SU-DHL-6 (cell line): ENCODE data around the gene TGFA.

ENCODE experiments used
- H2AFZ ChIP-seq: fragments of 200-600 bp; sonication (generic); 2 replicates; pipeline ENCODE4 v1.6.1; 2014; ENCODE audit warnings: low read depth, mild to moderate bottlenecking, moderate library complexity, mixed read lengths, antibody characterized with exemption, low read length; ENCODE audit not compliant: severe bottlenecking
- H3F3A ChIP-seq: fragments of 200-600 bp; shearing (Covaris generic); 2 replicates; pipeline ENCODE4 v1.6.0; 2016; ENCODE audit warnings: antibody characterized with exemption, mild to moderate bottlenecking; ENCODE audit not compliant: insufficient read depth
- H3K27ac ChIP-seq: fragments of 200-600 bp; sonication (generic); 2 replicates; pipeline ENCODE4 v1.5.1; 2016; ENCODE audit warnings: low read depth, mild to moderate bottlenecking, low read length, moderate library complexity, mixed read lengths
- H3K27me3 ChIP-seq: fragments of 200-600 bp; sonication (generic), shearing (Covaris generic); 2 replicates; pipeline ENCODE4 v1.6.0; 2014; ENCODE audit warnings: mild to moderate bottlenecking, low read length
- H3K36me3 ChIP-seq: fragments of 200-600 bp; sonication (generic); 2 replicates; pipeline ENCODE4 v1.6.1; 2014; ENCODE audit warnings: mild to moderate bottlenecking, low read length, mixed read lengths
- H3K4me2 ChIP-seq: fragments of 300-600, 200-600 bp; shearing (Covaris generic), sonication (generic); 2 replicates; pipeline ENCODE4 v1.6.0; 2014; ENCODE audit warnings: low read length, low read depth, mild to moderate bottlenecking; ENCODE audit not compliant: poor library complexity, severe bottlenecking
- H3K4me3 ChIP-seq: fragments of 200-600 bp; sonication (generic); 2 replicates; pipeline ENCODE4 v1.5.1; 2014; ENCODE audit warnings: antibody characterized with exemption, low read length, mild to moderate bottlenecking, mixed read lengths; ENCODE audit not compliant: insufficient read depth, poor library complexity, severe bottlenecking
- H3K79me2 ChIP-seq: fragments of 200-600 bp; sonication (generic); 2 replicates; pipeline ENCODE4 v1.6.1; 2014; ENCODE audit warnings: mild to moderate bottlenecking, low read length, moderate library complexity; ENCODE audit not compliant: insufficient read depth
- H3K9ac ChIP-seq: fragments of 200-600 bp; sonication (generic); 2 replicates; pipeline ENCODE4 v1.7.0; 2014; ENCODE audit warnings: mild to moderate bottlenecking, low read length
- H3K9me2 ChIP-seq: fragments of 200-600 bp; sonication (generic); replicated peaks from 2 replicates; pipeline ENCODE4 v1.6.1; 2014; ENCODE audit warnings: low read length; ENCODE audit not compliant: insufficient read depth
- H3K9me3 ChIP-seq: fragments of 200-600 bp; sonication (generic); 2 replicates; pipeline ENCODE4 v1.6.1; 2014; ENCODE audit warnings: low read length, mixed read lengths; ENCODE audit not compliant: insufficient read depth
- H4K20me1 ChIP-seq: fragments of 200-600 bp; sonication (generic); 2 replicates; pipeline ENCODE4 v1.6.1; 2014; ENCODE audit warnings: low read depth, mild to moderate bottlenecking, antibody characterized with exemption, low read length, moderate library complexity, mixed read lengths
- EZH2phosphoT487 ChIP-seq: fragments of 200-600 bp; sonication (generic), shearing (Covaris generic); conservative IDR thresholded peaks from 2 replicates; pipeline ENCODE4 v1.6.1; 2018; ENCODE audit warnings: mild to moderate bottlenecking, antibody characterized with exemption, low read length, moderate library complexity, mixed read lengths
- TF ChIP-seq, protein P1 (sequence below): fragments of 200-600 bp; sonication (generic); IDR thresholded peaks from one replicate; pipeline ENCODE4 v1.5.1; 2017; ENCODE audit warnings: antibody characterized with exemption, mild to moderate bottlenecking, low read length, moderate library complexity; ENCODE audit not compliant: insufficient read depth, poor library complexity, severe bottlenecking

Gene TGFA

DNA sequence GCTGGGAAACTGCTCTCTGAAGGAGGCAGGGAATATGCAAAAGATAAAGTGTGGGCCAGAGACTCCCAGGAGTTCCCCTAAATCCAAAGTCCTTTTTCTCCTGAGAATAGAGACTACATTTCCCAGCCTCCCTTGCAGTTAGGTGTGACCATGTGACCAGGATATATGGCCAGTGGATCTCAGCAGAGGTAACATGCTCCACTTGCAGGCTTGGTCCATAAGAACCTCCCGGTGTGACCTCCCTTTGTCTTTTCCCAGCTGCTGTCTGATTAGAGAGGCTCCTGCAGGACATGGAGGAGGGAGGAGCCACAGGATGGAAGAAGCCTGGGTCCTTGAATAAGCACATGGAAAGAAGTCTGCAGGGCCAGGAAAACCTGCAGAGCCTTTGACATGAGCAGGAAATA lies 76.2 kb downstream of the TGFA start:
- Histone ChIP-seq H2AFZ (no peak overlapping the region), H3K79me2 (no peaks in the 10 kb centered on the region), H3K9ac (no peak overlapping the region), H3K9me2 (no peaks in the 10 kb centered on the region), H3K4me2 (no peak overlapping the region), H3K9me3 (no peaks in the 10 kb centered on the region), H3K27ac (no peak overlapping the region), H3K36me3 (no peaks in the 10 kb centered on the region), H3K4me3 (no peak overlapping the region), H4K20me1 (no peaks in the 10 kb centered on the region), H3K27me3 (no peaks in the 10 kb centered on the region), H3F3A (no peaks in the 10 kb centered on the region)
- TF ChIP-seq, protein P1, sequence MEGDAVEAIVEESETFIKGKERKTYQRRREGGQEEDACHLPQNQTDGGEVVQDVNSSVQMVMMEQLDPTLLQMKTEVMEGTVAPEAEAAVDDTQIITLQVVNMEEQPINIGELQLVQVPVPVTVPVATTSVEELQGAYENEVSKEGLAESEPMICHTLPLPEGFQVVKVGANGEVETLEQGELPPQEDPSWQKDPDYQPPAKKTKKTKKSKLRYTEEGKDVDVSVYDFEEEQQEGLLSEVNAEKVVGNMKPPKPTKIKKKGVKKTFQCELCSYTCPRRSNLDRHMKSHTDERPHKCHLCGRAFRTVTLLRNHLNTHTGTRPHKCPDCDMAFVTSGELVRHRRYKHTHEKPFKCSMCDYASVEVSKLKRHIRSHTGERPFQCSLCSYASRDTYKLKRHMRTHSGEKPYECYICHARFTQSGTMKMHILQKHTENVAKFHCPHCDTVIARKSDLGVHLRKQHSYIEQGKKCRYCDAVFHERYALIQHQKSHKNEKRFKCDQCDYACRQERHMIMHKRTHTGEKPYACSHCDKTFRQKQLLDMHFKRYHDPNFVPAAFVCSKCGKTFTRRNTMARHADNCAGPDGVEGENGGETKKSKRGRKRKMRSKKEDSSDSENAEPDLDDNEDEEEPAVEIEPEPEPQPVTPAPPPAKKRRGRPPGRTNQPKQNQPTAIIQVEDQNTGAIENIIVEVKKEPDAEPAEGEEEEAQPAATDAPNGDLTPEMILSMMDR = no peak
- TF ChIP-seq EZH2phosphoT487 = no peak

DNA sequence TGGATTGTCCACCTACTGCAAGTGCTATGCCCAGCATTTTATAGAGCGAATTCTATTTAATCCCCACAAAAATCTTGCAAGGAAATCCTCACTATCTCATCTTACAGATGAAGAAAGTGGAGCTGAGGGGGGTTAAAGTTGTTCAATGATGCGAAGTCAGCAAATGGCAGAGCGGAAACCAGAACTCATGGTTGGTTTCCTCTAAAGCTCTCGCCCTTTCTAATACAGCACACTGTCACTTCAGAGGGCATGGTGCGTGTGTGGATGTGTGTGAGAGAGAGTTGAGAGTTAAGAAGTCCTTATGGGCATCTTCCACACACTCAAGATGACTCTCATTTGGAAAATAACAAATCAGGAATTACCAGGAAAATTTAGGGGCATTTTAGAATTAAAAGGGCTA lies 78.4 kb downstream of the TGFA start:
- H4K20me1 ChIP-seq = no peaks in the 10 kb centered on the region
- no peaks in the 10 kb centered on the region for H3K9me3 ChIP-seq
- H3F3A ChIP-seq = no peaks in the 10 kb centered on the region
- H3K79me2 ChIP-seq = no peaks in the 10 kb centered on the region
- H3K4me2 ChIP-seq = no peak overlapping the region
- no peaks in the 10 kb centered on the region for H3K9me2 ChIP-seq
- no peaks in the 10 kb centered on the region for H3K27me3 ChIP-seq
- H3K9ac ChIP-seq = no peak overlapping the region
- H2AFZ ChIP-seq = no peak overlapping the region
- TF ChIP-seq, protein P1 = no peak
- TF ChIP-seq EZH2phosphoT487 = no peak
- no peak overlapping the region for H3K27ac ChIP-seq
- H3K36me3 ChIP-seq = no peaks in the 10 kb centered on the region
- H3K4me3 ChIP-seq = no peak overlapping the region

DNA sequence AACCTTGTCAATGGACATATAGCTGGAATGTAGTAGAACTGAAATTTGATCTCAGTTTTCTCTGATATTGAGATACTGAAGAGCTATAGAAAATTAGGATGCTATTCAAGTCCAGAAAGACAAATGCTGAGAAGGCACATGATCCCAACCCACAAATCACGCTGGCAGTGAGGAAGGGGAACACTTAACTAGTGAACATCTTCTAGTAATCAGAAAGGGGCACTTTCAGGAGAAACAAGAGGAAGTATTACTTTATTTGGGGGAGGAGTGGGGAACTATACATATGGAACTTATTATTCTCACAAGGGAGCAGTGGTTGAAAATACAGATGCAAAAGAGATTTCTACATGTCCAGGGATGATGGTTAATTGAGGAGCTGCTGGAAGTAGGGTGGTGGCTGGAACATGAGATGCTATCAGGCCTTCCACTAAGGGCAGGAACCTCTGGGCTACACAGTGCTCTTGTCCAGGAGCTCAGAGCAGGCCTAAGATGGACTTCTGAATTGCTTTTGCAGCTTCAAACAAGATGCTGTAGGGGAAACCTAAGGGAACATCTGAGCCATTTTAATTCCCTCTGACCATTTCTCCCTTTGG lies 79.3 kb downstream of the TGFA start:
- Histone ChIP-seq H3K4me3 (no peak overlapping the region), H3K9me3 (no peaks in the 10 kb centered on the region), H3K27me3 (no peaks in the 10 kb centered on the region), H3K9me2 (no peaks in the 10 kb centered on the region), H3K9ac (no peak overlapping the region), H3K36me3 (no peaks in the 10 kb centered on the region), H2AFZ (no peak overlapping the region), H3K4me2 (no peak overlapping the region), H4K20me1 (no peaks in the 10 kb centered on the region), H3F3A (no peaks in the 10 kb centered on the region), H3K27ac (no peak overlapping the region), H3K79me2 (no peaks in the 10 kb centered on the region)
- TF ChIP-seq, protein P1 = no peak
- no peak for TF ChIP-seq EZH2phosphoT487
